Ascending aorta (tissue), 2 donors: ENCODE measurements around the gene MYO3B. TPM values are rescaled to one million over a fixed set of nuclear protein-coding genes. Genes with fewer than 3 reads are reported as not detected.
"Not testable (repeated sequence)": the region's sequence is repeated elsewhere in the genome, so short reads cannot be mapped to it uniquely, and the experiment has no call there.

ENCODE experiments used
- DNase-seq, 2 donors: peaks; one replicate each; pipeline ENCODE4 v3.0.0-alpha.2; 2019; ENCODE audit warnings: low spot score in 2 of 2
- H3K27ac ChIP-seq, 2 donors: fragments of 200-600 bp; sonication (generic); one replicate each; pipeline ENCODE4 v1.5.1; 2016 to 2017; ENCODE audit warnings: mild to moderate bottlenecking in 1 of 2
- H3K27me3 ChIP-seq: fragments of 200-600 bp; sonication (generic); one replicate; pipeline ENCODE4 v1.5.1; 2017
- H3K36me3 ChIP-seq, 2 donors: fragments of 200-600 bp; sonication (generic); one replicate each; pipeline ENCODE4 v1.5.1; 2016
- H3K4me1 ChIP-seq, 2 donors: fragments of 200-600 bp; sonication (generic); one replicate each; pipeline ENCODE4 v1.5.1; 2016 to 2017; ENCODE audit warnings: mild to moderate bottlenecking in 1 of 2
- H3K4me3 ChIP-seq, 2 donors: fragments of 200-600 bp; sonication (generic); one replicate each; pipeline ENCODE4 v1.5.1; 2016 to 2017; ENCODE audit warnings: mild to moderate bottlenecking in 1 of 2
- H3K9me3 ChIP-seq, 2 donors: fragments of 200-600 bp; sonication (generic); one replicate each; pipeline ENCODE4 v1.5.1; 2016
- intact Hi-C: fragments of 100-400 bp; cut with DNase I; formaldehyde crosslinking; loops from one replicate; pipeline ENCODE4 v1.15.1; 2023
- total RNA-seq: library from RNA; depleted of rRNA; stranded (reverse); fragments of >200 nt; gene quantifications from one replicate; pipeline ENCODE4 v1.1.0, GENCODE V29; 2016
- TF ChIP-seq, protein P1 (sequence below), 3 experiments: fragments of 200-600 bp in 2 of 3; fragments of 450-650 bp in 1 of 3; sonication (generic) in 2 of 3; IDR thresholded peaks; one replicate each; pipeline ENCODE4 v1.5.1; 2016 to 2019; ENCODE audit warnings: antibody characterized with exemption in 3 of 3, mild to moderate bottlenecking in 1 of 3, moderate library complexity in 1 of 3

Gene MYO3B
- total RNA-seq, 1 donor from 2014 or later: not detected

DNA sequence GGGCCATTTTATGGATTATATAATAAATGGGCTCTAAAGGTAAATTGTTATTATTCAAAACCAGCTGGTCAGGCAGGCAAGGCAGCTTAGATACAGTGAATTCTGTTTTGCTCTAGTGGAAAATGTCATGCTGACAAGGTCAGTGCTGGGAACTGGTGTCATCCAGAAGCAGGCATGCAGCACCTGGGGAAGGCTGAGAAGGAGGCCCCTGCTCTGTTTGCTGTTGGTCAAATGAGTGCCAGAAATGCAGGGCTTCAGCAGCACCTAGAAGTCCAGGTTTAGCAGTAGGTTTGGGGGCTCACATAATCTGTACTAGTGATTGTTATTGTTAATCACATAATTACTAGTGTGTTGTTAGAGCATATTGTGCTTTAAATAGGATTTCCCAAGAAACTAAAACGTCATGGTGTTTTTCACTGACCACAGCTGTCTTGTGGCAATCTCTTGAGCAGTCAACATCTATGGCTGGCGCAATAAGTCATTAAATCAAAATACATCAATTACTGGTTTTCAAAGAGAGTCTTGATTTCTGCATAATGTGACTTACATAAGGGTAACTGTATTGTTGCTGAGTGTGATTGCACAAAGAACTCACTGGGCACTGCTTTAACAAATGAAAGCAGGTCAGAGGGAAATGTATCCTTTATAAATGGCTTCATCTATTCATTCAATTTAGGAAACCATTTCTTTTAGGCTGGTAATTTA is 99.1 kb downstream of the MYO3B start:
- Histone ChIP-seq H3K27me3 (no peaks in the 10 kb centered on the region), H3K27ac (no peak overlapping the region), H3K36me3 (no peaks in the 10 kb centered on the region), H3K4me1 (no peaks in the 10 kb centered on the region), H3K4me3 (no peak overlapping the region), H3K9me3 (no peaks in the 10 kb centered on the region)
- intact Hi-C loops: no loop called here
- no peak for DNase-seq
- TF ChIP-seq, protein P1, sequence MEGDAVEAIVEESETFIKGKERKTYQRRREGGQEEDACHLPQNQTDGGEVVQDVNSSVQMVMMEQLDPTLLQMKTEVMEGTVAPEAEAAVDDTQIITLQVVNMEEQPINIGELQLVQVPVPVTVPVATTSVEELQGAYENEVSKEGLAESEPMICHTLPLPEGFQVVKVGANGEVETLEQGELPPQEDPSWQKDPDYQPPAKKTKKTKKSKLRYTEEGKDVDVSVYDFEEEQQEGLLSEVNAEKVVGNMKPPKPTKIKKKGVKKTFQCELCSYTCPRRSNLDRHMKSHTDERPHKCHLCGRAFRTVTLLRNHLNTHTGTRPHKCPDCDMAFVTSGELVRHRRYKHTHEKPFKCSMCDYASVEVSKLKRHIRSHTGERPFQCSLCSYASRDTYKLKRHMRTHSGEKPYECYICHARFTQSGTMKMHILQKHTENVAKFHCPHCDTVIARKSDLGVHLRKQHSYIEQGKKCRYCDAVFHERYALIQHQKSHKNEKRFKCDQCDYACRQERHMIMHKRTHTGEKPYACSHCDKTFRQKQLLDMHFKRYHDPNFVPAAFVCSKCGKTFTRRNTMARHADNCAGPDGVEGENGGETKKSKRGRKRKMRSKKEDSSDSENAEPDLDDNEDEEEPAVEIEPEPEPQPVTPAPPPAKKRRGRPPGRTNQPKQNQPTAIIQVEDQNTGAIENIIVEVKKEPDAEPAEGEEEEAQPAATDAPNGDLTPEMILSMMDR (IDR thresholded peaks at IDR 0.05): no peak

DNA sequence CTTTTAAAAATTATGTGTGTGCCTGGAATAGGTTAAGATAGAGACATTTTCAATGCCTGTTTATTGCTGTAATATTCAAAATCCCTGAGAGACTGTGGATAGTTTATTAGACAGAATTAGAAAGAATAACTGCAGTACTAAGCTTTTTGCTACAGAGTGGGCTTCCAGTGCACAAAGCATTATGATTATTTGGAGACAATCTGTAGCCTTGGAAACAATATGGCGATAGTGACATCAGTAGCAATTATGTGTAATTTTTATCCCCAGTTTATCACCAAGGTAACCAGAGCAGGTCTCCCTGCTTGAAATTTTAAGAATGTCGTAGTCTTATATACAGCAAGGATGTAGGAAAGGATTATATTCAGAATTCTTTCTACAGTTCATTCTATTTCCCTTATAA is 100.0 kb downstream of the MYO3B start:
- no peaks in the 10 kb centered on the region for H3K9me3 ChIP-seq
- H3K4me1 ChIP-seq: no peaks in the 10 kb centered on the region
- TF ChIP-seq, protein P1 (IDR thresholded peaks at IDR 0.05): no peak
- no peaks in the 10 kb centered on the region for H3K36me3 ChIP-seq
- H3K27me3 ChIP-seq: no peaks in the 10 kb centered on the region
- no peak overlapping the region for H3K27ac ChIP-seq
- DNase-seq: no peak
- intact Hi-C loops: no loop called here
- no peak overlapping the region for H3K4me3 ChIP-seq

DNA sequence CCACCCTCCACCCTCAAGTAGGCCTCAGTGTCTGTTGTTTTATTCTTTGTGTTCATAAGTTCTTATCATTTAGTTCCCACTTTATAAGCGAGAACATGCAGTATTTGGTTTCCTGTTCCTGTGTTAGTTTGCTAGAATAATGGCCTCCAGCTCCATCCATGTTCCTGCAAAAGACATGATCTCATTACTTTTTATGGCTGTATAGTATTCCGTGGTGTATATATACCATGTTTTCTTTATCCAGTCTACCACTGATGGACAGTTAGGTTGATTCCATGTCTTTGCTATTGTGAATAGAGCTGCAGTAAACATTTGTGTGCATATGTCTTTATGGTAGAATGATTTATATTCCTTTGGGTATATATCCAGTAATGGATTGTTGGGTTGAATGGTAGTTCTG is 101.7 kb downstream of the MYO3B start:
- H3K36me3 ChIP-seq, H3K4me1 ChIP-seq, DNase-seq, H3K27ac ChIP-seq, H3K27me3 ChIP-seq, H3K4me3 ChIP-seq, intact Hi-C loops, H3K9me3 ChIP-seq: not testable (repeated sequence)

DNA sequence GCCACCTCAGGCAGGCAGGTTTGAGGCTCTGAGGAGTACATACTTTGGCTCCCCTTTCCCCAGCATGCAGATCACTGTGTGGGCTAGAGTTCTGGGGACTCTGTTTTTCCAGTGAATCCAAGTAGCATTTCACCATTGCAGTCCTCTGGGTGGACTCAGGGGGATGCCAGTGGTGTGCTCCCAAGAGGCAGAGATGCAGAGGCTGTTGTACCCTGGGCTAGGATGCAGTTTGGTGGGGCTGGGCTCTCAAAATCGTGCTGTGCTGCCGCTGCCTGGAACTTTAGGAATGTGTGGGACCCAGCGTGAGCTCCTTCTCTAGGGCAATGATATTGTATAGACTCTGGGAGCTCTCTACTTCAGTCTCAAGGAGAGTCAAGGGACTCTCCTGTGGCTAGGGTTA is 104.9 kb downstream of the MYO3B start:
- TF ChIP-seq, protein P1 (IDR thresholded peaks at IDR 0.05): no peak
- peaks cover 0 to 2% of the 10 kb centered on the region in 2 donors for H3K9me3 ChIP-seq
- intact Hi-C loops: no loop called here
- no peaks in the 10 kb centered on the region for H3K36me3 ChIP-seq
- no peak for DNase-seq
- H3K4me3 ChIP-seq: no peak overlapping the region
- no peaks in the 10 kb centered on the region for H3K4me1 ChIP-seq
- H3K27ac ChIP-seq: no peak overlapping the region
- no peaks in the 10 kb centered on the region for H3K27me3 ChIP-seq

DNA sequence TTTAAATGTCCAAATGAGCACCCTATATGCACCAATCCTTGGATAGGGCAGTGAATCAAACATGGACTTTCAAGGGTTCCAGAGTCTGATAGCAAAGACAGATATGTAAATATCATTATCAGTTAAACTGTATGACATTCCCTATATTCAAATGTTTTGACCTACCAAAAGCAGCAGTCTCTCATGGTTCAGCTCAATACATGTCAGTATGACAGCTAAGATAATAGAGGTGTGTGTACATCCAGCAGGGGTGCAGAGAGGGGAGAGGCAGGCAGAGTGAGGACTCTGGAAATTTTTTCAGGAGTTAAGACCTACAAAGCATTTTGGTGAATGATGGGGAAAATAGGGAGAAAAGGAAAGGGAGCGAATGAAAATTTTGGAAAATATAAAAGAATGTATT is 106.3 kb downstream of the MYO3B start:
- Histone ChIP-seq H3K4me1 (no peaks in the 10 kb centered on the region), H3K4me3 (no peak overlapping the region), H3K27me3 (no peaks in the 10 kb centered on the region), H3K9me3 (peaks cover 0 to 2% of the 10 kb centered on the region in 2 donors), H3K27ac (no peak overlapping the region), H3K36me3 (no peaks in the 10 kb centered on the region)
- TF ChIP-seq, protein P1 (IDR thresholded peaks at IDR 0.05): no peak
- intact Hi-C loops: no loop called here
- DNase-seq: no peak

DNA sequence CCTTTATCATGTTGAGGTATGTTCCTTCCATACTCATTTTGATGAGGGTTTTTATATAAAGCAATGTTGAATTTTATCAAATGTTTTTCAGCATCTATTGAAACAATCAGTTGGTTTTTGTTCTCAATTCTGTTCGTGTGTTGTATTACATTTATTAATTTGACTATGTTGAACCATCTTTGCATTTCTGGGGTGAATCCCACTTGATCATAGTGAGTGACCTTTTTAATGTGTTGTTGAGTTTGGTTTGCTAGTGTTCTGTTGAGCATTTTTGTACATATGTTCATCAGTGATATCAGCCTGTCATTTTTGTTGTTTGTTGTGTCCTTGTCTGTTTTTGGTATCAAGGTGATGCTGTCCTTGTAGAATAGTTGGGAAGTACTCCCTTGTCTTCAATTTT is 110.9 kb downstream of the MYO3B start:
- Histone ChIP-seq H3K27me3 (no peaks in the 10 kb centered on the region), H3K4me1 (no peaks in the 10 kb centered on the region), H3K36me3 (no peaks in the 10 kb centered on the region), H3K4me3 (no peak overlapping the region), H3K9me3 (peaks cover 0 to 2% of the 10 kb centered on the region in 2 donors), H3K27ac (no peak overlapping the region)
- intact Hi-C loops: no loop called here
- TF ChIP-seq, protein P1 (IDR thresholded peaks at IDR 0.05): no peak
- DNase-seq: no peak
